Astrocyte of the cerebellum (primary cell): ENCODE measurements around the gene CD1C.
"Not testable (repeated sequence)": the region's sequence is repeated elsewhere in the genome, so short reads cannot be mapped to it uniquely, and the experiment has no call there.

ENCODE experiments used
- DNase-seq: peaks from one replicate; pipeline ENCODE4 v3.0.0-alpha.2; 2011; ENCODE audit warnings: low read depth
- H3K4me3 ChIP-seq: 2 replicates; pipeline ENCODE4 v1.5.1; 2011; ENCODE audit warnings: mild to moderate bottlenecking, low read depth, low read length, moderate library complexity
- in situ Hi-C: cut with HindIII; loops from 2 replicates; pipeline ENCODE4 v1.10.0; 2017; ENCODE audit warnings: low sequenced_read_pairs
- TF ChIP-seq, protein P1 (sequence below): IDR thresholded peaks from 2 replicates; pipeline ENCODE4 v1.5.1; 2012; ENCODE audit warnings: low read length, low read depth, moderate library complexity, mild to moderate bottlenecking; ENCODE audit errors: missing control alignments

The CD1C gene

DNA sequence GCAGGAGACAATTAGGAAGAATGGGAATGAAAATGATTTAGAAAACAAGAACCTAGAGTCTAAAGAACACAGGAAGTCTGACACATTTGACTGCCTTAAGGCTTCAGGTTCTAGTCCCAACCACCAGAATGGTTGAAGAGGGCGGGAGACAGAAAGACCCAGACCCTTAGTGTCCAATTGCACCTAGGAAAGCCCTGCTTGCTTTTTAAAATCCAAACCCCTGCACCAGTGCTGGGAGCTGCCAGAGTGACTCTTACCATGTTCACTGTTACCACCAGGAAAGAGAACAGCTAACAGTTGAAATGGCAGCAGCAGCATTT is 41.3 kb downstream of the CD1C start:
- no peak for DNase-seq
- H3K4me3 ChIP-seq, result no peak overlapping the region
- in situ Hi-C loops, result no loop called here
- TF ChIP-seq, protein P1, sequence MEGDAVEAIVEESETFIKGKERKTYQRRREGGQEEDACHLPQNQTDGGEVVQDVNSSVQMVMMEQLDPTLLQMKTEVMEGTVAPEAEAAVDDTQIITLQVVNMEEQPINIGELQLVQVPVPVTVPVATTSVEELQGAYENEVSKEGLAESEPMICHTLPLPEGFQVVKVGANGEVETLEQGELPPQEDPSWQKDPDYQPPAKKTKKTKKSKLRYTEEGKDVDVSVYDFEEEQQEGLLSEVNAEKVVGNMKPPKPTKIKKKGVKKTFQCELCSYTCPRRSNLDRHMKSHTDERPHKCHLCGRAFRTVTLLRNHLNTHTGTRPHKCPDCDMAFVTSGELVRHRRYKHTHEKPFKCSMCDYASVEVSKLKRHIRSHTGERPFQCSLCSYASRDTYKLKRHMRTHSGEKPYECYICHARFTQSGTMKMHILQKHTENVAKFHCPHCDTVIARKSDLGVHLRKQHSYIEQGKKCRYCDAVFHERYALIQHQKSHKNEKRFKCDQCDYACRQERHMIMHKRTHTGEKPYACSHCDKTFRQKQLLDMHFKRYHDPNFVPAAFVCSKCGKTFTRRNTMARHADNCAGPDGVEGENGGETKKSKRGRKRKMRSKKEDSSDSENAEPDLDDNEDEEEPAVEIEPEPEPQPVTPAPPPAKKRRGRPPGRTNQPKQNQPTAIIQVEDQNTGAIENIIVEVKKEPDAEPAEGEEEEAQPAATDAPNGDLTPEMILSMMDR, result no peak

GRCh38 chr1:158331481-158332150 is 41.9 kb downstream of the CD1C start, which contains the start of gene CD1B:
Gene CD1B, minus strand, starts transcription at chr1:158331531. Its CDS starts 108 bp downstream, at chr1:158331423.
- no peak for DNase-seq
- TF ChIP-seq, protein P1, result no peak
- in situ Hi-C loops, result no loop called here
- H3K4me3 ChIP-seq, result no peak within 1 kb of the TSS

- no peak overlapping the region for H3K4me3 ChIP-seq
- in situ Hi-C loops, result no loop called here
- DNase-seq, result no peak
- TF ChIP-seq, protein P1, result no peak
These were observed 43.9 kb downstream of the CD1C start for GRCh38 chr1:158333405-158334155.

- no peak for DNase-seq
- TF ChIP-seq, protein P1, result no peak
These were observed 44.9 kb downstream of the CD1C start for GRCh38 chr1:158334526-158335212.

DNA sequence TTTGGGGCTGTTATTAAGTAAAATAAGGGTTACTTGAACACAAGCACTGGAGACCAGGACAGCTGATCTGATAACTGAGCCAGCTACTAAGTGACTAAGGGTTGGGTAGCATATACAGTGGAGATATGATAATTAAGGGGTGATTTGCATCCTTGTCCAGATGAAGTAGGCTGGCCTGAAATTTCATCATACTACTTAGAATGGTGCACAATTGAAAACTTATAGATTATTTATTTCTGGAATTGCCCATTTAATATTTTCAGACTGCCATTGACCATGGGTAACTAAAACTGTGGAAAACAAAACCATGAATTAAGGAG is 45.5 kb downstream of the CD1C start:
- no peak for DNase-seq
- TF ChIP-seq, protein P1, result no peak
- no peak overlapping the region for H3K4me3 ChIP-seq
- in situ Hi-C loops, result no loop called here

More at GRCh38 chr1:158334526-158335212, 44.9 kb downstream of the CD1C start:
- no peak overlapping the region for H3K4me3 ChIP-seq
- in situ Hi-C loops, result no loop called here

- DNase-seq, H3K4me3 ChIP-seq, in situ Hi-C loops: not testable (repeated sequence)
These were observed 46.7 kb downstream of the CD1C start for GRCh38 chr1:158336413-158336812.
